ENCODE data around the gene SLC6A6. TPM values are rescaled to one million over a fixed set of nuclear protein-coding genes. Genes with fewer than 3 reads are reported as not detected.

Gene SLC6A6
- total RNA-seq, 6 experiments from 2014 or later, result 1.5 to 8.2 (median 4.1) TPM

DNA sequence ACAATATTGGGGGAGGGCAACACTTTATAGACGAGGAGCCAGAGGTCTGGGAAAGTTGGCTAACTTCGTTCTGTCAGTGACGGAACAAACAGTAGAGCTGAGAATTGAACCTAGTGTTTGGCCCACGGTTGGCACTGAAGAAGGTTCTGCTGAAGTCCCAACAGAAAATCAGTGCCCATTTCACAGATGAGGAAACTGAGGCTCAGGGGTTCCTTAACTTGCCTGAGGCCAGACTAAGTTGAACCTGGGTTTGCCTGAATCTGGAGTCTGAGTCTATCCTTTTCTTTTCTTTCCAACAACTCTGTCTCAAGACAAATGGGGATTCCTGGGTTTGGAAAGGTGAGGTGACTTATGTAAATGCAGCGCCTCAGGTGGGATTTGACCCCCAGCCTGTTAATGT, 55.1 kb downstream of the SLC6A6 start:
- peaks cover 0 to 2% (median 0%) of the 10 kb centered on the region in 4 donors for H3K4me1 ChIP-seq
- TF ChIP-seq, protein P1, sequence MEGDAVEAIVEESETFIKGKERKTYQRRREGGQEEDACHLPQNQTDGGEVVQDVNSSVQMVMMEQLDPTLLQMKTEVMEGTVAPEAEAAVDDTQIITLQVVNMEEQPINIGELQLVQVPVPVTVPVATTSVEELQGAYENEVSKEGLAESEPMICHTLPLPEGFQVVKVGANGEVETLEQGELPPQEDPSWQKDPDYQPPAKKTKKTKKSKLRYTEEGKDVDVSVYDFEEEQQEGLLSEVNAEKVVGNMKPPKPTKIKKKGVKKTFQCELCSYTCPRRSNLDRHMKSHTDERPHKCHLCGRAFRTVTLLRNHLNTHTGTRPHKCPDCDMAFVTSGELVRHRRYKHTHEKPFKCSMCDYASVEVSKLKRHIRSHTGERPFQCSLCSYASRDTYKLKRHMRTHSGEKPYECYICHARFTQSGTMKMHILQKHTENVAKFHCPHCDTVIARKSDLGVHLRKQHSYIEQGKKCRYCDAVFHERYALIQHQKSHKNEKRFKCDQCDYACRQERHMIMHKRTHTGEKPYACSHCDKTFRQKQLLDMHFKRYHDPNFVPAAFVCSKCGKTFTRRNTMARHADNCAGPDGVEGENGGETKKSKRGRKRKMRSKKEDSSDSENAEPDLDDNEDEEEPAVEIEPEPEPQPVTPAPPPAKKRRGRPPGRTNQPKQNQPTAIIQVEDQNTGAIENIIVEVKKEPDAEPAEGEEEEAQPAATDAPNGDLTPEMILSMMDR (IDR thresholded peaks at IDR 0.05), result no peak
- no peak for TF ChIP-seq POLR2A (IDR thresholded peaks at IDR 0.05)
- ATAC-seq, result no peak
- DNase-seq, result no peak
- no peaks in the 10 kb centered on the region for H3K36me3 ChIP-seq
- no peak overlapping the region for H3K4me3 ChIP-seq
- no peaks in the 10 kb centered on the region for H3K27me3 ChIP-seq
- H3K27ac ChIP-seq, result no peak overlapping the region
- intact Hi-C loops (cut with DNase I), result no loop called here
- H3K9me3 ChIP-seq, result no peaks in the 10 kb centered on the region
- WGBS (ENCODE audit: insufficient coverage, low coverage, low lambda C conversion rate, missing lambda C conversion rate), result 75% methylated on average over 4 of the region's 5 CpGs

DNA sequence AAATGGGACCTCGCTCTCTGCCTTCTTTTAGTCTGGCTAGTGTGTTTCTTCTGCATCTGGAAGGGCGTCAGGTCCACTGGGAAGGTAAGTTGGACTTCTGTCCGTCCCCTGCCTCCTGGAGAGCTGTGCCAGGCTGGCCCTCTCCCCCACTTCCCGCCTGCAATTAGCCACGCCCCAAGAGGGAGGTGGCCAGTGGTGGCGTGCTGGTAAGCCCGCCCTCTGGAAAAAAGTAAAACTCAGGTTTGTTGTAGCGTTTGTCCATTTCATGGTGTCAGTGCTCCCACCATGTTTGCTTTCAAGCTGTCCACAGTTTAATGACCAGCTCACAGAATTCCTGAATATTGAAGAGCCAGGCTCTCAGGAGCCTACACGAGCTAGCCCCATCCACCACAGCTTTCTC, 55.6 kb downstream of the SLC6A6 start:
- ATAC-seq (peak in 1 of 4 donors; percentile 19), DNase-seq (no peak)
- H3K27ac ChIP-seq, result no peak overlapping the region
- H3K4me3 ChIP-seq, result no peak overlapping the region
- no peaks in the 10 kb centered on the region for H3K9me3 ChIP-seq
- TF ChIP-seq, protein P1 (IDR thresholded peaks at IDR 0.05), result no peak
- TF ChIP-seq POLR2A (IDR thresholded peaks at IDR 0.05), result no peak
- intact Hi-C loops (cut with DNase I), result no loop called here
- H3K4me1 ChIP-seq, result peaks cover 0 to 2% (median 0%) of the 10 kb centered on the region in 4 donors
- WGBS (ENCODE audit: insufficient coverage, low coverage, low lambda C conversion rate, missing lambda C conversion rate), result 51% methylated on average over 7 of the region's 9 CpGs
- no peaks in the 10 kb centered on the region for H3K36me3 ChIP-seq
- no peaks in the 10 kb centered on the region for H3K27me3 ChIP-seq

DNA sequence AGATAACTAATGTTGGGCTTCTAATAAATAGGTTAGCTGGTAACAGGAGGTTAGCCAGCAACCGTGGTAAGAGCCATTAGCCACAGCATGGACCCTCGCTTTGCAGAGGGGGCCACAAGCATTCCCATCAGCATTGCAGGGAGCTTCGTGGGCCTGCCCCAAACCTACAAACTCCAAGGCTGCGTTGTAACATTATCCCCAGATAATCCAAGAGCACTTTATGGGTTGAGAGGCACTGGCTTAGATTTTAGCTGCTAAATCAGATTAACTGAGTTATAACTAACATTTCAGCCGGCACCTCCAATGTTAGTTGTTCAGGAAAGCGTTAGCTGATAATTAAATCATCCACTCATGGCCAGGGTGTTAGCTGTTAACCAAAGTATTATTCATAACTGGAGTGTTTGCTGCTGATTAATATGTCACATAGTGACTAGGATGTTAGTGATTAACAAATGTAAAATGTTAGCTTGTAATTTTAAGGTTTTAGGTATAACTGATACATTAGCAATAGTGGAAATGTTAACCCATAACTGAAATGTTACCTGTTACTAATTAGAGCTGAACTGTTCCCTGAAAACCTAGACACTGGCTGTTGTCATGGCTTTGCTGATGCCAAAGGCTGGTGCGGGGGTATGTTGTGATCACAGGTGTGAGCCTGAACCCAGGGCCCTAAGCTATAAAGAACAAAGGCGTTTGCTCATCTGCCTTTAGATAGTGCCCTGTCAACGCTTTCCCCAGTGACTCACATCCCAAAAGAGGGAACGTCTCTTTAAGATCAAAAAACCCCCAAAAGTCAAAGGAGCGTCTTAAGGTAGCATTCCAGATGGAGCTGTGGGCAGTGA, 56.2 kb downstream of the SLC6A6 start:
- ATAC-seq (no peak), DNase-seq (no peak)
- TF ChIP-seq POLR2A (IDR thresholded peaks at IDR 0.05), result no peak
- TF ChIP-seq, protein P1 (IDR thresholded peaks at IDR 0.05), result no peak
- no peaks in the 10 kb centered on the region for H3K36me3 ChIP-seq
- H3K4me1 ChIP-seq, result peaks cover 0 to 2% (median 0%) of the 10 kb centered on the region in 4 donors
- intact Hi-C loops (cut with DNase I), result no loop called here
- H3K27ac ChIP-seq, result no peak overlapping the region
- no peaks in the 10 kb centered on the region for H3K27me3 ChIP-seq
- no peaks in the 10 kb centered on the region for H3K9me3 ChIP-seq
- 69% methylated on average over 5 of the region's 11 CpGs for WGBS (ENCODE audit: insufficient coverage, low coverage, low lambda C conversion rate, missing lambda C conversion rate)
- no peak overlapping the region for H3K4me3 ChIP-seq

DNA sequence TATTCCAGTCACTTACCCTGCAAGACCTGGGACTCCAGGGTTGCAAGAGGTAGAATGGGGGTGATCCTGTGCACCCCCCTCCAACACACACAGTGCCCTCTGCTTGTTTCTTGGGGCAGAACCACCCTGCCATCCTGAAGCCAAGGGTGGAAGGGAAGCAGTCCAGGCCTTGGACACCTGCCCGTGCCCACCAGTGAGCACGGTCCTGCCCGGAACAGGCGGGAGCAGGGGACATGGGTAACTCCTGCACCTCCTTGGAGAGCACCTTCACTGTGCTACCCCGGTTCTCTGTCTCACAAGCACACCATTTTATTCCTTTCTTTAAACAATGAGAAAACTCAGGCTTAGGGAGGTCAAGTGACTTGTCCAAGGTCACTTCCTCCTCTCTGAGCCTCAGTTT, 57.0 kb downstream of the SLC6A6 start:
- no peaks in the 10 kb centered on the region for H3K9me3 ChIP-seq
- TF ChIP-seq, protein P1 (IDR thresholded peaks at IDR 0.05), result no peak
- TF ChIP-seq POLR2A (IDR thresholded peaks at IDR 0.05), result no peak
- no peak for ATAC-seq
- H3K27me3 ChIP-seq, result no peaks in the 10 kb centered on the region
- no peak overlapping the region for H3K27ac ChIP-seq
- H3K4me1 ChIP-seq, result peaks cover 0 to 2% (median 0%) of the 10 kb centered on the region in 4 donors
- no peaks in the 10 kb centered on the region for H3K36me3 ChIP-seq
- no peak overlapping the region for H3K4me3 ChIP-seq
- DNase-seq, result no peak
- intact Hi-C loops (cut with DNase I), result no loop called here
- WGBS (ENCODE audit: insufficient coverage, low coverage, low lambda C conversion rate, missing lambda C conversion rate), result 67% methylated on average over 1 of the region's 5 CpGs
